ENCODE data around the gene SLC25A13.
"Not testable (repeated sequence)": the region's sequence is repeated elsewhere in the genome, so short reads cannot be mapped to it uniquely, and the experiment has no call there.

The SLC25A13 gene, protein sequence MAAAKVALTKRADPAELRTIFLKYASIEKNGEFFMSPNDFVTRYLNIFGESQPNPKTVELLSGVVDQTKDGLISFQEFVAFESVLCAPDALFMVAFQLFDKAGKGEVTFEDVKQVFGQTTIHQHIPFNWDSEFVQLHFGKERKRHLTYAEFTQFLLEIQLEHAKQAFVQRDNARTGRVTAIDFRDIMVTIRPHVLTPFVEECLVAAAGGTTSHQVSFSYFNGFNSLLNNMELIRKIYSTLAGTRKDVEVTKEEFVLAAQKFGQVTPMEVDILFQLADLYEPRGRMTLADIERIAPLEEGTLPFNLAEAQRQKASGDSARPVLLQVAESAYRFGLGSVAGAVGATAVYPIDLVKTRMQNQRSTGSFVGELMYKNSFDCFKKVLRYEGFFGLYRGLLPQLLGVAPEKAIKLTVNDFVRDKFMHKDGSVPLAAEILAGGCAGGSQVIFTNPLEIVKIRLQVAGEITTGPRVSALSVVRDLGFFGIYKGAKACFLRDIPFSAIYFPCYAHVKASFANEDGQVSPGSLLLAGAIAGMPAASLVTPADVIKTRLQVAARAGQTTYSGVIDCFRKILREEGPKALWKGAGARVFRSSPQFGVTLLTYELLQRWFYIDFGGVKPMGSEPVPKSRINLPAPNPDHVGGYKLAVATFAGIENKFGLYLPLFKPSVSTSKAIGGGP

DNA sequence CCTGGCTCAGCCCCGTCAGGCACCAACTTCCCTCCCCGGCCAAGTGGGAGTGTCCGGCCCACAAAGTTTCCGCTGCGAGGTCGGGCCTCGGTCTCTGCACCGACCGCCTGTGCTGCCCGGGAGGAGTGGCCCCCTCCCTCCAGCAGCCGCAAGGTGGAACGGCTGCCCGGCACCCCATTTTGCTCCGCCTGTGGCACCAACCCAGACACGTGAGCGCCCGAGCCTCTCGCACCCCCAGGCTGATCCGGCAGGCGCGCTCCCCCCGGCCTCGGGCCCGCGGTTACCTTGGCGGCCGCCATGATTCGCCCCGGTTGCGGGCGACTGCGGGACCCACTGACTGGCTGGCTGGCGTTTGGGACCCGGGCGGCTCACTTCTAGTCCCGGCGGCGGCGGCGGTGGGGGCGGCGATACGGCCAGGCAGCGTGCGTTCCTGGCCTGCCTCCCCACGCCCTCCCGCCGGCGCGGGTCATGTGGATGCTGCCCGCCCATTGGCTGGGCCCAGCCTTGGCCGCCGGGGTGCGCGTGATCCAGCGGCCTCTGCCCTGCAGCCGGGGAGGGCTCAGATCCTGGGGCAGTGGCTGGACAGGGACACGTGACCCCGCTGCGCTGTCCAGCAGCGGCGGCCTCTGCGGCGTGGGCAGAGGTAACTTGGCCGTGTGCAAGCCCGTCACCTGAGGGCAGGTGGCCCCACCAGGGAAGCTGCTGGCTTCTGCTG is at the start of gene SLC25A13:
SLC25A13 (minus strand) TSS at position 441 of the 715 bp plus-strand sequence; CDS start at position 299, 142 bp downstream.
- DNase-seq, result peak; percentile 72

DNA sequence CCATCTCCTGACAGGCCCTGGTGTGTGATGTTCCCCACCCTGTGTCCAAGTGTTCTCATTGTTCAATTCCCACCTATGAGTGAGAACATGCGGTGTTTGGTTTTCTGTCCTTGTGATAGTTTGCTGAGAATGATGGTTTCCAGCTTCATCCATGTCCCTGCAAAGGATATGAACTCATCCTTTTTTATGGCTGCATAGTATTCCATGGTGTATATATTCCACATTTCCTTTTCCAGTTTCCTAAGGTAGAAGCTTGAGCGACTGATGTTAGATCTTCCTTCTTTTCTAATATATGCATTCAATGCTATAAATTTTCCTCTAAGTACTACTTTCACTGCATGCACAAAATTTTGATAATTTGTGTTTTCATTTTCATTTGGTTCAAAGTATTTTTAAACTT is 44.0 kb upstream of the SLC25A13 start:
- not testable (repeated sequence) for DNase-seq

DNA sequence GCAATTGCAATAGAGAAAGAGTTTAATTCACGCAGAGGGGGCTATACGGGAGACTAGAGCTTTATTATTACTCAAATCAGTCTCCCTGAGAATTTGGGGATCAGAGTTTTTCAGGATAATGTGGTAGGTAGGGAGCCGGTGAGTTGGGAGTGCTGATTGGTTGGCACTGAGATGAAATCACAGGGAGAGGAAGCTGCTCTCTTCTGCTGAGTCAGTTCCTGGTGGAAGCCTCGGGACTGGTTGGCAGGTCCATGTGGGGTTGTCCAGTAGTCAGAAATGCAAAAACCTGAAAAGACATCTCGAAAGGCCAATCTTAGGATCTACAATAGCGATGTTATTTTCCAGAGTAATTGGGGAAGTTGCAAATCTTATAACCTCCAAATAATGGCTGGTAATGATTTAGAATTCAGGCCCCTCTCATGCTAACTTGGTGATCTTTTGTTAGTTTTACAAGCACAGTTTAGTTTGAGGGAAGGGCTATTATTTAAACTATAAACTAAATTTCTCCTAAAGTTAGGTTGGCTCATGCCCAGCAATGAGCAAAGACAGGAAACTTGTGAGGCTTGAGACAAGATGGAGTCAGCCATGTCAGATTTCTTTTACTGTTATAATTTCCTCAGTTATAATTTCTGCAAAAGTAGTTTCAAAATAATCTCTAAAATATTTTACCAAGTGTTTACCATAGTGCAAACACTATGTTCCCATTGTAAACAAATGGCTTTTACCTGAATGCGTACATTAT is 39.4 kb upstream of the SLC25A13 start:
- DNase-seq, result no peak

DNA sequence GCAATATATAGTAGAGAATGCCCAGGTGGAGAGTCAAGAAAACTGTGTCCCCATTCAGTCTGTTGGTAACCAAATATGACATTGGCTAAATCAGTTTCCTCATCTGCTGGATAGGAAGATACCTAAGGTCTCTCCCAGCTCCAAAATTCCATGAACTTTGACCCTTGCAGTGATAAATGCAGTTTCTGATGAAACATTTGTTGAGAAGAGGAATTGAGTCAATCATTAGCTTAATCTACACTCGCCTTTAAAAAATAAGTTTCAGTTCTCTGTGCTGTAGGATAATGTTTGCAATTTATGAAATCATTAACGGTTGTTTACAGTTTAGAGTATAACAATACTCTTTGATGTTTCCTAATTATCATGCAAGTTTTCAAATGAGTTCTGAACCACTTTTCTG is 38.0 kb upstream of the SLC25A13 start:
- no peak for DNase-seq

DNA sequence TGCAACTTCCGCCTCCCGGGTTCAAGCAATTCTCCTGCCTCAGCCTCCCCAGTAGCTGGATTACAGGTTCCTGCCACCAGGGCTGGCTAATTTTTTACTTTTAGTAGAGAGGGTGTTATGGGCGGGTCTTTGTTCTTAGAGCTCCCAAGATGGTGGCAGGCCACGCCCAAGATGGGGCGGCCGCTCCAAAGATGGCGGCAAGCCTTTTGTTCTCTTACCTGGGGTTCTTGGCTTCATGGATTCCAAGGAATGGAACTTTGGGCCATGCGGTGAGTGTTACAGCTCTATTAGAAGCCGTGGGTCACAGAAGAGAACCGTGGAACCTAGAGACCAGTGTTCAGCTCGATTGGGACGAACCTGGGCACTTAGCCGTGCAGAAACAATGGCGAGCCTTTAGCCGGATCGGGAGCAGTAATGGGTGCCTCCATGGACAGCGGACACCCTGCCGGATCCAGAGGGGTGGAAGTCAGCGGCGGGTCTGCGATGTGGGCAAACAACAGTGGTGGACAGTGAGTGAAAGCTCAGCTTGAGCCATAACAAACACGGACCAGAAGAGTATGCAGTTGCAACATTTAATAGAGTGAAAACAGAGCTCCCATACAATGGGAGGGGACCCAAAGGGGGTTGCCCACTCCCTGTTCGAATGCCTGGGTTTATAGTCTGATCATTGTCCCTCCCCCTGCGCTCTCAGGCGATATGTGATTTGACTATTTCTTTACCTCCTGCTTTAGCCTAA is 36.5 kb upstream of the SLC25A13 start:
- DNase-seq, result not testable (repeated sequence)

DNA sequence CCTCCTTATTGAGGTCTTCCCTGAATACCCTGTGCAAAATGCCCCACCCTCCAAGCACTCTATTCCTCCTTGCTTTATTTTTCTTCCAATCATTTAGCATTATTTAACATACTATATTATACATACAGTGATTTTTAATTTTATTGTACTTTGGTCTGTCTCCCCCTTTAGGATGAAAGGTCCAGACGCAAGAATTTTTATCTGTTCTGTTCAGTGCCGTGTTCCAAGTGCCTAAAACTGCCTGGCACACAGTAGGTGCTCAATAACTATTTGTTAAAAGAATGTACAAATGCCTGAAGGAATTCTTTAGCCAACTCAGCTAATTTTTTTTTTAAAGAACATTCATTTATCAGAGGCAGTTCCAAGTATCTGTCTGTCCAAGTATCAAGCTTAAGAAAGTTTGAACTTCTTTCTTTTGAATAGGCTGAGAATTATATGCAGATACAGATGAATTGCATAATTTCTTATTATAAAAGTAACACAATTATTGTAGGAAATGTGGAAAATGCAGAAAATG is 34.1 kb upstream of the SLC25A13 start:
- DNase-seq, result no peak

DNA sequence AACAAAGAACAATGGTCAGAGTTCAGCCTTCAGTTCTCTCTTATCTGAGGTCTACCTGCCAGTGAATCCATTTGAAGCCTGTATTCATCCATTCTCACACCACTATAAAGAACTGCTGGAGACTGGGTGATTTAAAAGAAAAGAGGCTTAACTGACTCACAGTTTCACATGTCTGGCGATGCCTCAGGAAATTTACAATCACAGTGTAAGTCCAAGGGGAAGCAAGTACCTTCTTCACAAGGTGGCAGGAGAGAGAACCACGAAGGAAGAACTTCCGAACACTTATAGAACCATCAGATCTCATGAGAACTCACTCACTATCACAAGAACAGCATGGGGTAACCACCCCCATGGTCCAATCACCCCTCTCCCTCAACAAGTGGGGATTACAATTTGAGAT is 33.0 kb upstream of the SLC25A13 start:
- no peak for DNase-seq

DNA sequence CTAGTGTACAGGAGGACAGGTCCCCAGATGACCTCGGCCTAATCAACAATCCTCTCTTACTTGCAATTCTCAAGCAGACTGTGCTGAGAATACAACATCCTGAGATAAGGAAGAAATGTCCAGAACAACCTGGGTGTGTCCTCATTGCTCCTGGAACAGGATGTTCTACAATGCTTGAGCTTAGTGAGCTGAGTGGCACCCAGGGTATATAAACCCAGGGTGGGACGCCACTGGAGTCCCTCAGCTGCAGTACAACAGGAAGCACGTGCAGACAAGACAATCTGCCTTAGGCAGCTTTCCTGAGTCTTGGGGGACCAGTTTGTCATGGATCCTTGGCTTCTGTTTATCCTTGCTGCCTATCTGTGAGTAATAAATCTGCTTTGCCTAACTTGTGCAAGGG is 27.7 kb upstream of the SLC25A13 start:
- DNase-seq, result no peak

DNA sequence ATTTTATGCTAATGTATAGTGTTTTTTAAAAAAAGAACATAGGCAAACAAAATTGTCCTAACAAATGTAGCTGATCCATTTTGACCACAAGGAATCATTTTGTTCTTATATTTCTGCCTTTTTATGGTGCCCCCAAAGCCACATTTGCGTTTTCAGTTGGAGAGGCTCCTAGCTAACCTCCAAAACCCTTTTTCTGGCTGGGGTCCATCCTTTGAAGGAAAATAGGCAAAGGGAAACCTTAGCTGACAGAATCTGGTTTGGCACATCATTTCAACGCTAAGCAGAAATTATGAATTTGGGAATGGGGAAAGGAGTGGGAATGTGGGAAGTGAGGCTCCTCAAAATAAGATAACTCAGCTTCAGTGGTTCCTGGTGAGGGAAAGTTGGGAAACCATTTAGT is 25.6 kb upstream of the SLC25A13 start:
- no peak for DNase-seq

DNA sequence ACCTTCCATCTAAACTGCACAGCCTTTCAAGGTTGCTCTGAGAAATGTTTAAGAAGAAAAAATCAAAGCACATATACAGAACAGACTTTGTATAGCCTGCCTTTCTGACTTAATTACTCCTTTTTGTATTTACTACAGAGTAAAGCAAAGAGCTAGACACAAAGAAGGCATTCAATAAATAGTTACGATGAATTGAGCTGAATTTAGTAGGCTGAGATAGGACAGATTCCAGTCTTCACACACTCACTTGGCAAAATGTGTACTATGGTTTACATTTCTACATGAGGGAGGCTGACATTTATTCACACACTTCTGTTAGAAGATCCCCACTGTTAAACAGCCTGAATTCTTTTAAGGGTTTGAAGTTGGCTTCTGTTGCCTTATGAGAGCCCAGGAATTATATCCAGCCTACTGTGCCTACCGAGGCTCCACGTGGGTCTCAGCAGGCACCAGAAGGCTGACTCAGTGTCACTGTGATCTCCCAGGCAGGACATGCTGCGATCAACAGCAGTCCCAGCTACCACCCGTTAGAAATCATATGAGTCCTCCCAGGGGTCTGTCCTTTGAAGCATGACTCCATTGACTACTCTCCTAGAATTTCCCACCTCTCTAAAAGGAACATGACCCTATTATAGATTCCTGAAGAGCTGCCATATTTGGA is 24.5 kb upstream of the SLC25A13 start:
- no peak for DNase-seq

DNA sequence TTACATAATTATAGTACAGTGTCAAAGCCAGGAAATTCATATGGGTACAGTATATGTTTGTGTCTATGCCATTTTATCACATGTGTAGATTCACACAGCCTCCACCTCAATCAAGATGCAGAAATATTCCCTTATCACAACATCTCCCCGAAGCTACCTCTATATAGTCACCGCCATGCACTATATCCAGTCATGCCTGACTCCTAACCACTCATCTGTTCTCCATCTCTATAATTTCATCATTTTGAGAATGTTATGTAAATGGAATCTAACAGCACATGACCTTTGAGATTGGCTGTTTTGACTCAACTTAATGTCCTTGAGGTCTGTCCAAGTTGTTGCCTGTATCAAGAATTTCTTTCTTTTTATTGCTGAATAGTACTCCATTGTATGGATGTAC is 22.3 kb upstream of the SLC25A13 start:
- no peak for DNase-seq

DNA sequence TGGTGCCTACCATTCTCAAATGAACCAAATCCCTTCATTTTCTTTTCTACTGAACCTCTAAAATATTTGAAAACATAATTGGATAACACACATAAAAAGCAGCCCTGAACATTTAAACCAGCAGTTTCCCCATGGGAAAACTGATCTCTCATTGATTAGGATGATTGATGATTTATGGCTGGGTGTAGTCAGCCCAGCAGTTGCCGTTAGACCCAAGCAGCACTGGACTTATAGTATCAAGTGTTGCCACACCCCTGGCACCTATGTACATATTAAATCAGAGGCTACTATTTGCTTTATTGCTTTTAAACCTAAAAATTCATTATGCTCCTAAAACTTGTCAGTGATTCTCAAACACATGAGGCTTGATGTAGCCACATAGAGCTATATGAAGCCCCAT is 20.2 kb upstream of the SLC25A13 start:
- no peak for DNase-seq

DNA sequence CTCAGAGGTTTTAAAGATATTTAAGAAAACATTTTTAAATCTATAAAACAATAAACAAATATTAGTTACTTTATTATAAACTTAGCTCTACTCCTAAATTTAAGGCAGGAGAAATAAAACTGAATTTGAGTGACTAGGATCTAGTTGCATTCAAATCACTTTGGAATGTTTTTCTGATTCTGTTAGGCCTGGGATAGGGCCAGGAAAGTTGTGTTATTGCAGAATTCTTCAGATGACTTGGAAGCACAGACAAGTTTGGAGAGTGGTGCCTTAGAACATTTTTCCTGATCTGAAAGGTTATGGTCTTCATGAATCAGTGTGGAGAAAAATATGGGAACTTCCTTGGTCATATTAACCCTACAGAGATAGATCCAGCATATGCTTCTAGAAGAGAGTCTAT is 15.6 kb upstream of the SLC25A13 start:
- DNase-seq, result no peak

DNA sequence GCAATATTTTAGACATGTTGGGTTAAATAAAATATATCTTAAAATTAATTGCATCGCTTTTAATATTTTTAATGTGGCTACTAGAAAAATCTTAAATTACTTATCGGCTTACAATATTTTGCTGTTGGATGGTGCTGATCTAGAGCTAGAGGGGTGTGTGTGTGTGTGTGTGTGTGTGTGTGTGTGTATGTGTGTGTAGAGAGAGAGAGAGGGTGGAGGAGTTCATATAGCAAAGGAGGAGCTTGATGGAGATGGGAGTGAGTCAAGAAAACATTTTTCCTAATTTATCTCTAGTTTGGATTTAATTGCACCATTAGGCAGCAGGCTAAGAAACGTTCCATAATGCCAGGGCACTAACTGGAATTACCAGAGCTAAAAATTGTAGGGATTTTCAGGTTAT is 10.4 kb upstream of the SLC25A13 start:
- no peak for DNase-seq

DNA sequence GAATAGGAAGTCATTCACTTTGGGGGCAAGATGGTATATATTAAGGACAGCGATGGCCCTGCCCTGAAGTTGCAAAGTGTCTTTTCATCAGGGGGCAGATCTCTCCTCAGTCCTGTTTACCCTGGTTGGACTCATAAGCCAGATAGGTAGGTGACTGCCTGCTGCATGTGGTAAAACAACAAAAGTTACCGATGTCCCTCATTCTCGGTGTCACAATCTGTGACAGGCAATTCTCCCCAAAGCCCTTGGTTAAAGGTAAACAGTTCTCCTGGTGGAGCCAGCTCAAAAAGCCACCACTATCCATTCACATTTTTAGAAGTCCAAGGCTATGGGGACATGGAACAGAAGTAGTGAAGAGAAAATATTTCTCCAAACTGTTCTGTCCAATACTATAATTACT is 9.9 kb upstream of the SLC25A13 start:
- DNase-seq, result no peak

DNA sequence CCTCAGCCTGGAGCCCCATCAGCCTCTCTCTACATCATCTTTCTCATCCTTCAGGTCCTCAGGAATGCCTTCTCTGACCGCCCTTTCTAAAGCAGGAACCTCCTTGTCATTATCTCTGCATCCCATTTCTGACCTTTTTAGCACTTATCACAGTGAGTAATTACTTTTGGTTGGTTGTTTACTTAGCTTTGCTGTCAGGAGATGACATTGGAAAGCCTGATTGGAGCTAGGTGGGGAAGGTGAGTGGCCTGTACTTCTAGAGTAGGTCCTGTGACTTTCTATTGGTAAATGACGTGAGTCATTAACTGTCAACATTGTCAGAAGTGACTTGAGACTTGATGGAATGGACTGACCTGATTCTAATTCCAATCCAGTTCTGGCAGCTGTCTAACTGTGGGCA is 9.3 kb upstream of the SLC25A13 start:
- no peak for DNase-seq

DNA sequence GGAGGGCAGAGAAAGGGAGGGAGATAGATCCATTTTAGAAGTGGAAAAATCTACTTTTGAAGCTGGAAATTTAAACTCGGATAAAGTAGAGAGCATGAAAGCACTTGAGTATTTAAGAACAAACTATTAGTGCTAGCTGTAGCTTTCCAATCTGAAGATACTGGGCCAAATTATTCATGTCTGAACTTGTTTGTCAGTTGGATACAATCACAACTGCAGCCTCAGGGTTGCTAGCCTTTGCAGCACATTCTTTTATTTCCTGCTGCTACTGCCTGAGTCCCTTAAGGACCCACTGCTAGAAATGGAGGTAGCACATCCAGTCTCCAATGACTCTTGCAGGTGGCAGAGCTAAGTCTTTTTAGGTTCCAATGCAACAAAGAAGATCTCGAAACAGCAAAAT is 8.3 kb upstream of the SLC25A13 start:
- no peak for DNase-seq

DNA sequence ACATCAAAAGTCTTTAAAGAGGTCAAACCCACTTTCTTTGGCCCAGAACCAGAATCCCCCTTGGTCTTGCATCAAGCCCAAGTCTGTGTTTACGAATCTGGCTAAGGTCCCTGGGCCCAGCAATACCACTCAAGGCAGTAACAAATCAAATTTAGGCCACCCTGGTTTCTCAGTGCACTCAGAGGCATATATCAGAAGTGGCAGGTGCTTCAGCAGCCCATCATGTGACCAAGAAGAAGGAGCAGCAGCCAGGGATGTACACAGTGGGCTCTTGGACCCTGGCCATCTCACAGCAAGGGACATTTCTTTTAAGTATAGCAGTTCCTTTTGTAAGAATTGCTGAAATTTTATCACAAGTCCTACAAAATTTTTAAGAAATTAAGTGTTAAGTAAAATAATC is 7.3 kb upstream of the SLC25A13 start:
- no peak for DNase-seq

DNA sequence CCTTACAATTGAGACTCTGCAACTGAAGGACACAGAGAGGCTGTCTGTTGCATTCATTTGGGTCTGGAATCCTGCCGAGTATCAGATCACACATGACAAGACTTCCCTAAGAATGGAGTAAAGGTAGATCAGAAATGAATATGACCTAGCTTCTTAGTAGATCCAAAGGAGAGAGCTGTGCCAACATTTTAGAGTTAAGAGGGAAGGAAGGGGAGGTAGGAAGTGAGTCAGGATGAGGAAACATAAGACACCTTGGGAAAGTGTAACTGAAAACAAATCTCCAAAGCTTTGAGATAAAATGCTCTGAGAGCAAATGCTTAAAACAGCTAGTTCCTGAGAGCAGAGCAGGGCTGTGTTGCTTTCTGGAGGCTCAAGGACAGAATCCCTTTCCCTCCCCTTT is 6.1 kb upstream of the SLC25A13 start:
- no peak for DNase-seq

DNA sequence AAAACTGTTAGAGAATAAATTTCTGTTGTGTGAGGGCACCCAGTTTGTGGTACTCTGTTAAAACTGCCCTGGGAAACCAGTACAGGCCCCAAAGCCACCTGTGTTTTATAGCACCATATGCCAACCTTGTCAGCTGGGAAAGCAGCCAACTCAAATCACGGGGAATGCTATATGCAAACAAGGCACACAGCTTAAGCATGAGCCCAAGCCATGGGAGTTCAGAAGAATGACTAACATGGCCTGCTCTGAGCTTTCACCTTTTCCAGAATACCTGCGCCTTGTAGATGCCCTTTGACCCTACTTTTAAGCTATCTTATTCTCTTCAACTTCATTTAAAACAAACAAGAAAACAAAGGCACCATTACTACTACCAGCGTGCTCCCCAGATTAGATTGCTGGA is 5.5 kb upstream of the SLC25A13 start:
- no peak for DNase-seq

DNA sequence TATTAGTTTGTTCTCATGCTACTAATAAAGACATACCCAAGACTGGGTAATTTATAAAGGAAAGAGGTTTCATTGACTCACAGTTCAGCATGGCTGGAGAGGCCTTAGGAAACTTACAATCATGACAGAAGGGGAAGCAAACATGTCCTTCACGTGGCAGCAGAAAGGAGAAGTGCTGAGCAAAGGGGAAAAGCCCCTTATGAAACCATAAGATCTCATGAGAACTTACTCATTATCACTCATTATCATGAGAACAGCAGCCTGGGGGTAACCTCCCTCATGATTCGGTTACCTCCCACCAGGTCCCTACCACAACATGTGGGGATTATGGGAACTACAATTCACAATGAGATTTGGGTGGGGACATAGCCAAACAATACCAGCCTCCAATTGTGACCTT is 4.9 kb upstream of the SLC25A13 start:
- DNase-seq, result not testable (repeated sequence)

Data from activated naive CD4-positive, alpha-beta T cell treated with Interleukin-2 at 50 U/mL for 16 hours (primary cell).